HEK293T (cell line): ENCODE results near the gene TNXB.
"Not testable (repeated sequence)": the region's sequence is repeated elsewhere in the genome, so short reads cannot be mapped to it uniquely, and the experiment has no call there.

ENCODE experiments used
- CTCF ChIA-PET: fragments of 350-600 bp; formaldehyde crosslinking; extraction: SDS; loops from one replicate; lab custom pipeline; 2021; ENCODE audit warnings: antibody characterized with exemption, inconsistent platforms; lab: Yijun Ruan, JAX
- POLR2A ChIA-PET: fragments of 350-600 bp; formaldehyde crosslinking; extraction: SDS; loops from one replicate; lab custom pipeline; 2020; ENCODE audit warnings: antibody characterized with exemption, inconsistent platforms; lab: Yijun Ruan, JAX
- DNase-seq: peaks from one replicate; pipeline ENCODE4 v3.0.0; 2012; ENCODE audit warnings: mixed read lengths; ENCODE audit errors: extremely low spot score
- BHLHE40 ChIP-seq: fragments of 450-650 bp; IDR thresholded peaks from 2 replicates; pipeline ENCODE4 v1.6.1; 2016; ENCODE audit warnings: mild to moderate bottlenecking, moderate library complexity, borderline replicate concordance
- CTBP1 ChIP-seq: fragments of 450-650 bp; IDR thresholded peaks from 2 replicates; pipeline ENCODE4 v1.6.1; 2016; ENCODE audit warnings: borderline replicate concordance
- ELF4 ChIP-seq: fragments of 450-650 bp; IDR thresholded peaks from 2 replicates; pipeline ENCODE4 v1.6.1; 2017; ENCODE audit warnings: antibody characterized with exemption
- FOXA1 ChIP-seq: fragments of 450-650 bp; IDR thresholded peaks from 2 replicates; pipeline ENCODE4 v1.6.1; 2016; ENCODE audit warnings: mild to moderate bottlenecking
- FOXK2 ChIP-seq: fragments of 450-650 bp; IDR thresholded peaks from 2 replicates; pipeline ENCODE4 v1.6.1; 2016; ENCODE audit warnings: mild to moderate bottlenecking
- HDGF ChIP-seq: fragments of 450-650 bp; IDR thresholded peaks from 2 replicates; pipeline ENCODE4 v1.6.1; 2017; ENCODE audit warnings: antibody characterized with exemption, borderline replicate concordance
- L3MBTL2 ChIP-seq: fragments of 450-650 bp; conservative IDR thresholded peaks from 2 replicates; pipeline ENCODE4 v1.6.1; 2016; ENCODE audit warnings: mild to moderate bottlenecking
- LEF1 ChIP-seq: fragments of 450-650 bp; IDR thresholded peaks from 2 replicates; pipeline ENCODE4 v1.6.1; 2017; ENCODE audit warnings: mild to moderate bottlenecking, borderline replicate concordance
- NFRKB ChIP-seq: fragments of 450-650 bp; IDR thresholded peaks from 2 replicates; pipeline ENCODE4 v1.6.1; 2016; ENCODE audit warnings: mild to moderate bottlenecking, moderate library complexity
- PKNOX1 ChIP-seq: fragments of 450-650 bp; IDR thresholded peaks from 2 replicates; pipeline ENCODE4 v1.6.1; 2016
- SP1 ChIP-seq: fragments of 450-650 bp; IDR thresholded peaks from 2 replicates; pipeline ENCODE4 v1.6.1; 2017
- TARDBP ChIP-seq: fragments of 450-650 bp; IDR thresholded peaks from 2 replicates; pipeline ENCODE4 v1.6.1; 2016
- ZNF384 ChIP-seq: fragments of 450-650 bp; IDR thresholded peaks from 2 replicates; pipeline ENCODE4 v1.6.1; 2016

Gene TNXB

GRCh38 chr6:32046450-32047083 is 62.6 kb downstream of the TNXB start:
- no peak for TF ChIP-seq SP1
- no peak for TF ChIP-seq HDGF
- no peak for TF ChIP-seq FOXA1
- CTCF ChIA-PET = interaction anchor here (0.6 kb wide), 2 partner anchors 160 to 190 kb away, joined by 3 read pairs; no protein-coding TSS in a partner anchor
- no peak for DNase-seq
- POLR2A ChIA-PET = no interaction called here

GRCh38 chr6:32045811-32046449 is 63.2 kb downstream of the TNXB start:
- TF ChIP-seq HDGF (no peak), ELF4 (no peak), NFRKB (no peak), FOXK2 (no peak), BHLHE40 (no peak), CTBP1 (no peak), LEF1 (no peak), SP1 (no peak), FOXA1 (no peak), ZNF384 (no peak), PKNOX1 (no peak), TARDBP (no peak), L3MBTL2 (no peak)
- POLR2A ChIA-PET = no interaction called here
- DNase-seq = no peak
- CTCF ChIA-PET = interaction anchor here (0.6 kb wide), 2 partner anchors 159 to 189 kb away, joined by 3 read pairs; no protein-coding TSS in a partner anchor

GRCh38 chr6:32044916-32045315 is 64.2 kb downstream of the TNXB start:
- DNase-seq, POLR2A ChIA-PET, CTCF ChIA-PET: not testable (repeated sequence)

GRCh38 chr6:32043589-32044380 is 65.4 kb downstream of the TNXB start:
- CTCF ChIA-PET, DNase-seq, POLR2A ChIA-PET: not testable (repeated sequence)

- POLR2A ChIA-PET, DNase-seq, CTCF ChIA-PET: not testable (repeated sequence)
These were observed 66.9 kb downstream of the TNXB start for GRCh38 chr6:32042276-32042675.

- CTCF ChIA-PET, POLR2A ChIA-PET, DNase-seq: not testable (repeated sequence)
These were observed 67.8 kb downstream of the TNXB start for GRCh38 chr6:32041385-32041784.

GRCh38 chr6:32041050-32041321 is 68.2 kb downstream of the TNXB start:
- POLR2A ChIA-PET, DNase-seq, CTCF ChIA-PET: not testable (repeated sequence)

- POLR2A ChIA-PET, CTCF ChIA-PET, DNase-seq: not testable (repeated sequence)
These were observed 68.7 kb downstream of the TNXB start for GRCh38 chr6:32040299-32041049.

GRCh38 chr6:32039321-32040274 is 69.5 kb downstream of the TNXB start:
- DNase-seq, CTCF ChIA-PET, POLR2A ChIA-PET: not testable (repeated sequence)

GRCh38 chr6:32038878-32039277 is 70.3 kb downstream of the TNXB start:
- DNase-seq, POLR2A ChIA-PET, CTCF ChIA-PET: not testable (repeated sequence)

GRCh38 chr6:32037598-32038524 is 71.3 kb downstream of the TNXB start, which contains the start of gene CYP21A2:
Gene CYP21A2, plus strand, starts transcription at chr6:32038415. Its CDS starts 8 bp downstream, at chr6:32038423.
- POLR2A ChIA-PET, DNase-seq, CTCF ChIA-PET: not testable (repeated sequence)

GRCh38 chr6:32037136-32037535 is 72.0 kb downstream of the TNXB start:
- CTCF ChIA-PET, DNase-seq, POLR2A ChIA-PET: not testable (repeated sequence)
